Measurements from ENCODE around the gene ZNF837. TPM values are rescaled to one million over a fixed set of nuclear protein-coding genes. Genes with fewer than 3 reads are reported as not detected.
"Not testable (repeated sequence)": the region's sequence is repeated elsewhere in the genome, so short reads cannot be mapped to it uniquely, and the experiment has no call there.

The ZNF837 gene
- total RNA-seq, 6 donors from 2014 or later, result 1.8 to 9.4 (median 3.7) TPM

DNA sequence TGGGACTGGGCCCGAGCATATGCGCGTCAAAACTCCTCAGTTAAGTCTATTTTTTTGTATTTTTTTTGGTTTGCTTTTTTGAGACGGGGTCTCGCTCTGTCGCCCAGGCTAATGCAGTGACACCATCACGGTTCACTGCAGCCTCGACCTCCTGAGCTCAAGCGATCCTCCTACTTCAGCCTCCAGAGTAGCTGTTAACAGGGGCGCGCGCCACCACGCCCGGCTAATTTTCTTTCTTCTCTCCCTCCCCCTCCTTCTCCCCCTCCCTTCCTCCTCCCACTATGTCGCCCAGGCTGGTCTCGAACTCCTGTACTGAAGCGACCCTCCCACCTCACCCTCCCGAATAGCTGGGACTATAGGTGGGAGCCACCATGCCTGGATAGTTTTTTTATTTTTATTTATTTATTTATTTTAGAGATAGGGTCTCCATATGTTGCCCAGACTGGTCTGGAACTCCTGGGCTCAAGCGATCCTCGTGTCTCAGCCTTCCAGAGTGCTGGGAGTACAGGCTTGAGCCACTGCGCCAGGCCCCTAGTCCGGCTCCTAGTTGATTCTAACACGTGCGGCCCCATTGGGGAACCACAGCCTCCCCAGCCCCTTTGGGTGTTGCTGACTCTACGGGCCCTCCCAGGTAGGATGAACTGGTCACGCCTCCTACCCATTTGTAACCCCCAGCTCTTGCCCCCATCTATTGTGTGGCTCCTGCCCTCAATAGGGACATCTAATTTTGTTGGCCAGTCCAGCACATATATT, 806 bp upstream of the ZNF837 start:
- Histone ChIP-seq H3K27ac (peak overlapping the region; percentile 87 to 92 (median 89)), H3K4me1 (peaks cover 27 to 46% (median 30%) of the 10 kb centered on the region in 4 donors), H3K27me3 (no peaks in the 10 kb centered on the region), H3K36me3 (no peaks in the 10 kb centered on the region), H3K4me3 (peak overlapping the region; percentile 57 to 86 (median 74)), H3K9me3 (no peaks in the 10 kb centered on the region)
- no peak for DNase-seq
- TF ChIP-seq EP300 (IDR thresholded peaks at IDR 0.05), result no peak
- TF ChIP-seq POLR2A (IDR thresholded peaks at IDR 0.05), result peak in 1 of 4 donors; percentile 11
- ATAC-seq (ENCODE audit: low FRiP score in 2 of 2), result no peak
- WGBS, 2 donors, result 26 to 30% methylated on average over 26 of the region's 26 CpGs

DNA sequence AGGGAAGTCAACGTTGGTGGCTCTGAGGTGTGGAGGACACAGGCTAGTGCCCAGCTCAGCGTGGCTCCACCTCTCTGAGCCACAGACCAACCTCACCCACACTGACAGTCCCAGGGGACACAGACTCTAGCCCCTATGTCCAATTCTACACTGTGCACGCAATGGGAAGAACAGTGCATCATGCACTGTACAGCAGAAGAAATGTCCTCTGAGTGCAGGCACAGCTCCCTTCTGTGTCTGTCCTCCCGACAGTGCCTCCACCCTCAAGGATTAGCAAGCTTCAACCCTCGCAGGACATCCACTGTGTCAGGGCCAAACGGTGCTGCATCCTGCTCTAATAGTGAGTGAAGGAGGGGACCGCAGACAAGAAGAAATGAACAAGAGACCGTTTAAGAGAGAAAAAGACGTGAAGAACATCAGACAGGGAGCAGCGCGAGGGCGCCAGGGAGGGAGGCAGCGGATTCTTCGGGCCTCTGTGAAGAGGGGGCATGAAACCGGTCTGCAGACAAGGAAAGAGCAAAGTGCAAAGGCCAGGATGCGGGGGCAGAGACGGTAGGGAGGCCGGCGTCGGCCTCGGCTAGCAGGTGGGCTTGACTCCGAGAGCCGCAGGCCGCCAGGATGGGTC, 681 bp downstream of the ZNF837 start:
- Histone ChIP-seq H3K9me3 (no peaks in the 10 kb centered on the region), H3K27ac (peak overlapping the region; percentile 87 to 92 (median 89)), H3K4me1 (peaks cover 16 to 31% (median 18%) of the 10 kb centered on the region in 4 donors), H3K4me3 (peak overlapping the region; percentile 57 to 91 (median 82)), H3K36me3 (no peaks in the 10 kb centered on the region), H3K27me3 (no peaks in the 10 kb centered on the region)
- ATAC-seq (ENCODE audit: low FRiP score in 2 of 2) (no peak), DNase-seq (no peak)
- WGBS, 2 donors, result 8% methylated on average over 23 to 24 of the region's 24 CpGs
- no peak for TF ChIP-seq POLR2A (IDR thresholded peaks at IDR 0.05)

DNA sequence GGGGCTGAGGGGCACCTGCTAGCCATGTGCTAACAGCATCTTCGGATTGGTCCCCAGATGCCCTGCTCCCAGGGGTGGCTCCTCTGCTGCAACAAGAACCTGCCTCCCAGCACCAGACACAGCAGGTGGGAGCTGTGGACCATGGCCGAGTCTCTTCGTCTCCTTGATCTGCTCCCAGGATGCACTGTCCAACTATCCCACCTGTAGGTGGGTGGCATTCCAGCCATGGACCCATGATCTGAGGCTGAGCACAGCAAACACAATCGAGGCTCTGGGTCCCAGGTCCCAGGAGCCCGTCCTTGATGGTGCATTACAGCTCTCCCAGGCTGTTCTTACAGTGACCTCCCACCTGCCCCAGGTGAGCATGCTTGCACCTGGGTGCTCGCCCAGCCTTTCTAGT, 1.6 kb downstream of the ZNF837 start:
- Histone ChIP-seq H3K36me3 (no peaks in the 10 kb centered on the region), H3K4me1 (peaks cover 16 to 30% (median 18%) of the 10 kb centered on the region in 4 donors), H3K27me3 (no peaks in the 10 kb centered on the region), H3K4me3 (no peak overlapping the region), H3K9me3 (no peaks in the 10 kb centered on the region), H3K27ac (no peak overlapping the region)
- no peak for DNase-seq
- TF ChIP-seq POLR2A (IDR thresholded peaks at IDR 0.05), result no peak
- TF ChIP-seq, protein P1, sequence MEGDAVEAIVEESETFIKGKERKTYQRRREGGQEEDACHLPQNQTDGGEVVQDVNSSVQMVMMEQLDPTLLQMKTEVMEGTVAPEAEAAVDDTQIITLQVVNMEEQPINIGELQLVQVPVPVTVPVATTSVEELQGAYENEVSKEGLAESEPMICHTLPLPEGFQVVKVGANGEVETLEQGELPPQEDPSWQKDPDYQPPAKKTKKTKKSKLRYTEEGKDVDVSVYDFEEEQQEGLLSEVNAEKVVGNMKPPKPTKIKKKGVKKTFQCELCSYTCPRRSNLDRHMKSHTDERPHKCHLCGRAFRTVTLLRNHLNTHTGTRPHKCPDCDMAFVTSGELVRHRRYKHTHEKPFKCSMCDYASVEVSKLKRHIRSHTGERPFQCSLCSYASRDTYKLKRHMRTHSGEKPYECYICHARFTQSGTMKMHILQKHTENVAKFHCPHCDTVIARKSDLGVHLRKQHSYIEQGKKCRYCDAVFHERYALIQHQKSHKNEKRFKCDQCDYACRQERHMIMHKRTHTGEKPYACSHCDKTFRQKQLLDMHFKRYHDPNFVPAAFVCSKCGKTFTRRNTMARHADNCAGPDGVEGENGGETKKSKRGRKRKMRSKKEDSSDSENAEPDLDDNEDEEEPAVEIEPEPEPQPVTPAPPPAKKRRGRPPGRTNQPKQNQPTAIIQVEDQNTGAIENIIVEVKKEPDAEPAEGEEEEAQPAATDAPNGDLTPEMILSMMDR (IDR thresholded peaks at IDR 0.05), result no peak
- no peak for TF ChIP-seq EP300 (IDR thresholded peaks at IDR 0.05)
- 95 to 97% methylated on average over 4 to 6 of the region's 6 CpGs for WGBS, 2 donors
- ATAC-seq (ENCODE audit: low FRiP score in 2 of 2), result no peak

DNA sequence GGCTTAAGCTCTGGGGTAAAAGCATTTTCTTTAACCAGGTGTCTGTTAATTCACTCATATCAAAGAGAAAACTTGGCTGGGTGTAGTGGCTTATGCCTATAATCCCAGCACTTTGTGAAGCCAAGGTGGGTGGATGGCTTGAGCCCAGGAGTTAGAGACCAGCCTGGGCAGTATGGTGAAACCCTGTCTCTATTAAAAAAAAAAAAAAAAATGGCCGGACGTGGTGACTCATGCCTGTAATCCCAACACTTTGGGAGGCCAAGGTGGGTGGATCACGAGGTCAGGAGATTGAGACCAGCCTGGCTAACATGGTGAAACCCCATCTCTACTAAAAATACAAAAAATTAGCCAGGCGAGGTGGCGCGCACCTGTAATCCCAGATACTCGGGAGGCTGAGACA, 4.1 kb downstream of the ZNF837 start:
- ATAC-seq (ENCODE audit: low FRiP score in 2 of 2); DNase-seq; H3K27ac ChIP-seq; H3K27me3 ChIP-seq; H3K36me3 ChIP-seq; H3K4me3 ChIP-seq; H3K9me3 ChIP-seq: not testable (repeated sequence)
- H3K4me1 ChIP-seq, result peaks cover 10 to 30% (median 25%) of the 10 kb centered on the region in 4 donors
- WGBS, 2 donors, result 89 to 90% methylated on average over 7 of the region's 7 CpGs

DNA sequence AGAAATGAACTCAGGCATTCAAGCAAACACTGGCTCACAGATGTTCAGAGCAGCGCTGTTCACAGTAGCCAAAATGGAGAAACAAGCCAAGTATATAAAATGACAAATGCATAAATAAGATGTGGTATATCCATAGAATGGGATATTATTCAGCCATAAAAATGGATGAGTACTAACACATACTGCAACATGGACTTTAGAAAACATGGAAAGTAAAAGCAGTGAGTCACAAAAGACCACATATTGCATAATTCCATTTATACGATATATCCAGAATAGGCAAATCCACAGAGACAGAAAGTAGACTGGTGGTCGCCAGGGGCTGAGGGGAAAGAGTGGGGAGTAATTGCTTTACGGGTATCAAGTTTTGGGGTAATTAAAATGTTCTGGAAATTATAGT, 6.6 kb downstream of the ZNF837 start:
- H3K27ac ChIP-seq, result no peak overlapping the region
- H3K4me3 ChIP-seq, result no peak overlapping the region
- peaks cover 0 to 13% (median 11%) of the 10 kb centered on the region in 4 donors for H3K4me1 ChIP-seq
- H3K27me3 ChIP-seq, result no peaks in the 10 kb centered on the region
- ATAC-seq (ENCODE audit: low FRiP score in 2 of 2) (no peak), DNase-seq (no peak)
- 79 to 86% methylated on average over 4 of the region's 4 CpGs for WGBS, 2 donors
- TF ChIP-seq POLR2AphosphoS5 (IDR thresholded peaks at IDR 0.05) (no peak), EP300 (IDR thresholded peaks at IDR 0.05) (no peak), POLR2A (IDR thresholded peaks at IDR 0.05) (no peak)
- TF ChIP-seq, protein P1 (IDR thresholded peaks at IDR 0.05), result no peak
- no peaks in the 10 kb centered on the region for H3K9me3 ChIP-seq
- H3K36me3 ChIP-seq, result no peaks in the 10 kb centered on the region

DNA sequence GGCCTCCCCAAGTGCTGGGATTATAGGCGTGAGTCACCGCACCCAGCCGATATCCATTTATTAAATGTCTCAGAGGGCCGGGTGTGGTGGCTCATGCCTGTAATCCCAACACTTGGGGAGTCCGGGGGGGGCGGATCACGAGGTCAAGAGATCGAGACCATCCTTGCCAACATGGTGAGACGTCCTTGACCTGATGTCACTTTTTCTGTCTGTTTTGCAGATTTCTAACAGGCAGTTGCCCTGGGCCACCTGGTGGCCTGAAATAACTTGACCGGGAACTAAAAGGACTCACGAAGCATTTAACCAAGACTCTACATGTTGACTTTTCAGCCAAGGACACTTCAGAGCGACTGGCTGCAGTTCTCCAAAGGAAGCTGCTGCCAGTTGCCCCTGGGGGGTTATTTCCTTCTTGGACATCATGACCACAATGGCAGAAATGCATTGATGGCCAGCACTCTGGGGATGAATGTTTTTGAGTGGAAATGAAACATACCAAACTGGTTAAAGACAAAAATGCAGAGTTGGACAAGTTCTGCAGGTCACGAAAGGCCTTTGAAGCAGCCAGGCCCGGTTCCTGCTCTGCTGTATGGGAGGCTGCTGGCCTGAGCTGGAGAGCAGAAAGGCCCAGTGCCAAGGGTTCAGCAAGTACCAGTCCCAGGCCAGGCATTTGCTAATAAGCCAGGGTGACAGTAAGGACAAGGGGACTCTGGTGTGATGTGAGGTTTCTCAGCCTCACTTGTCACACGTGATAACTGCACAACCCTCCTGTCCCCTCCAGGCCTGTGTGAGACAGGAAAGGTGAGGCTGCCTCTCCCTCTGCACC, 8.3 kb downstream of the ZNF837 start:
- peaks cover 0 to 13% (median 9%) of the 10 kb centered on the region in 4 donors for H3K4me1 ChIP-seq
- no peaks in the 10 kb centered on the region for H3K36me3 ChIP-seq
- H3K4me3 ChIP-seq, result no peak overlapping the region
- H3K27ac ChIP-seq, result peak overlapping the region in 3 of 4 donors; percentile 45 to 57 (median 48)
- ATAC-seq (ENCODE audit: low FRiP score in 2 of 2) (peak in 1 of 2 donors; percentile 89), DNase-seq (peak in 1 of 2 donors; percentile 72)
- H3K9me3 ChIP-seq, result no peaks in the 10 kb centered on the region
- WGBS, 2 donors, result 58 to 59% methylated on average over 15 of the region's 15 CpGs
- H3K27me3 ChIP-seq, result no peaks in the 10 kb centered on the region
- no peak for TF ChIP-seq POLR2A (IDR thresholded peaks at IDR 0.05)
- TF ChIP-seq, protein P1 (IDR thresholded peaks at IDR 0.05), result peak in 3 of 6 experiments; percentile 19 to 61 (median 37)

All from upper lobe of left lung (tissue), 6 donors.